ENCODE data around the gene GALK2. TPM values are rescaled to one million over a fixed set of nuclear protein-coding genes. Genes with fewer than 3 reads are reported as not detected.

The GALK2 gene
- 37.2 and 43.7 TPM in 2 replicates for total RNA-seq (2014; rRNA removed; shearing (Covaris generic))
- polyA plus RNA-seq (2014; cell fraction: nucleus; rRNA removed), result 33.7 and 46.1 TPM in 2 replicates

GRCh38 chr15:49169880-49170597, at the start of gene GALK2:
Gene GALK2 (plus strand): TSS chr15:49170247. CDS start chr15:49170323, 76 bp downstream.
- DNase-seq (ENCODE audit: extremely low read depth, low read depth), result peak; percentile 79

GRCh38 chr15:49120832-49121231, 49.2 kb upstream of the GALK2 start:
- DNase-seq (ENCODE audit: extremely low read depth, low read depth), result no peak

- no peak for DNase-seq (ENCODE audit: extremely low read depth, low read depth)
Observed at GRCh38 chr15:49121901-49122300, 48.1 kb upstream of the GALK2 start.

- DNase-seq (ENCODE audit: extremely low read depth, low read depth), result no peak
Observed at GRCh38 chr15:49122541-49123062, 47.4 kb upstream of the GALK2 start.

GRCh38 chr15:49124371-49124770, 45.7 kb upstream of the GALK2 start:
- no peak for DNase-seq (ENCODE audit: extremely low read depth, low read depth)

- no peak for DNase-seq (ENCODE audit: extremely low read depth, low read depth)
Observed at GRCh38 chr15:49131403-49131802, 38.6 kb upstream of the GALK2 start.

GRCh38 chr15:49134683-49135341, 35.2 kb upstream of the GALK2 start:
- DNase-seq (ENCODE audit: extremely low read depth, low read depth), result no peak

- no peak for DNase-seq (ENCODE audit: extremely low read depth, low read depth)
Observed at GRCh38 chr15:49135342-49135857, 34.6 kb upstream of the GALK2 start.

- no peak for DNase-seq (ENCODE audit: extremely low read depth, low read depth)
Observed at GRCh38 chr15:49135911-49136310, 34.1 kb upstream of the GALK2 start.

GRCh38 chr15:49137861-49138260, 32.2 kb upstream of the GALK2 start:
- no peak for DNase-seq (ENCODE audit: extremely low read depth, low read depth)

- DNase-seq (ENCODE audit: extremely low read depth, low read depth), result peak; percentile 52
Observed at GRCh38 chr15:49145651-49146609, 24.1 kb upstream of the GALK2 start.

GRCh38 chr15:49148298-49148697, 21.7 kb upstream of the GALK2 start:
- no peak for DNase-seq (ENCODE audit: extremely low read depth, low read depth)

GRCh38 chr15:49148727-49149126, 21.3 kb upstream of the GALK2 start:
- DNase-seq (ENCODE audit: extremely low read depth, low read depth), result no peak

- no peak for DNase-seq (ENCODE audit: extremely low read depth, low read depth)
Observed at GRCh38 chr15:49151831-49152230, 18.2 kb upstream of the GALK2 start.

GRCh38 chr15:49152552-49153312, 17.3 kb upstream of the GALK2 start:
- DNase-seq (ENCODE audit: extremely low read depth, low read depth), result no peak

- no peak for DNase-seq (ENCODE audit: extremely low read depth, low read depth)
Observed at GRCh38 chr15:49154359-49154758, 15.7 kb upstream of the GALK2 start.

GRCh38 chr15:49154799-49155109, 15.3 kb upstream of the GALK2 start:
- DNase-seq (ENCODE audit: extremely low read depth, low read depth), result no peak

- peak; percentile 97 for DNase-seq (ENCODE audit: extremely low read depth, low read depth)
Observed at GRCh38 chr15:49155110-49155833, 14.8 kb upstream of the GALK2 start, which contains the start of gene COPS2. Gene COPS2 (minus strand): TSS chr15:49155599. CDS start chr15:49155578, 21 bp downstream.
